ENCODE results near the gene PSD. TPM values are rescaled to one million over a fixed set of nuclear protein-coding genes. Genes with fewer than 3 reads are reported as not detected.
A peak's percentile ranks its signal among the peaks of the same experiment; 100 is the strongest.

Gene PSD
- total RNA-seq, 2 experiments from 2014 or later = 4.2 to 4.4 TPM

Small RNAs within 50 kb of the gene (microRNA-seq; reads per million reads assigned to microRNA genes)
- gene MIR146B (ENCODE audit: borderline microRNAs expressed, borderline number of aligned reads, borderline replicate concordance) = 5,123 reads per million, percentile 94 among the genes with 10 or more reads in this experiment

Other genes starting within 250 kb of the PSD start
- under 1 TPM; 0.21 to 0.56 TPM for gene ELOVL3, start 192.5 kb downstream of the PSD start, total RNA-seq
- gene PITX3, start 177.3 kb downstream of the PSD start, total RNA-seq = 1 to 10 TPM; 1.1 to 1.4 TPM
- 10 to 100 TPM; 42.2 to 44.0 TPM for gene GBF1, start 173.3 kb downstream of the PSD start, total RNA-seq
- gene NFKB2, start 23.1 kb downstream of the PSD start, total RNA-seq = 100 to 1,000 TPM; 241 to 242 TPM
- gene FBXL15, start 2.1 kb upstream of the PSD start, total RNA-seq = 10 to 100 TPM; 10.8 to 11.4 TPM
- 10 to 100 TPM; 68.6 to 68.9 TPM for gene CUEDC2, start 13.8 kb upstream of the PSD start, total RNA-seq
- under 1 TPM; 0.19 to 0.48 TPM for gene C10orf95, start 32.8 kb upstream of the PSD start, total RNA-seq
- gene ACTR1A, start 83.9 kb upstream of the PSD start, total RNA-seq = 10 to 100 TPM; 56.9 to 62.2 TPM
- 1 to 10 TPM; 8.2 to 10.0 TPM for gene SUFU, start 85.2 kb upstream of the PSD start, total RNA-seq
- gene TRIM8, start 225.7 kb upstream of the PSD start, total RNA-seq = 10 to 100 TPM; 46.8 to 50.3 TPM

All from activated CD4-positive, alpha-beta memory T cell treated with anti-CD3 and anti-CD28 coated beads for 36 hours (primary cell).